Measurements from ENCODE around the gene NR3C1.

GRCh38 chr5:143271431-143271830 is 132.1 kb downstream of the NR3C1 start:
- TF ChIP-seq CTCF (IDR thresholded peaks at IDR 0.05 in 2 of 3, conservative IDR thresholded peaks at IDR 0.05 in 1 of 3; ENCODE audit: borderline replicate concordance in 1 of 3, insufficient read depth in 1 of 3, low read depth in 2 of 3, low read length in 2 of 3) = no peak
- no peak for TF ChIP-seq EZH2phosphoT487 (IDR thresholded peaks at IDR 0.05; ENCODE audit: borderline replicate concordance)
- no peak for TF ChIP-seq POLR2AphosphoS5 (IDR thresholded peaks at IDR 0.05; ENCODE audit: low read depth, low read length)
- TF ChIP-seq EGR1 (IDR thresholded peaks at IDR 0.05; ENCODE audit: low read depth) = no peak
- no peak for TF ChIP-seq RAD21 (IDR thresholded peaks at IDR 0.05; ENCODE audit: low read depth)
- no peak for TF ChIP-seq POLR2A (IDR thresholded peaks at IDR 0.05; ENCODE audit: borderline replicate concordance, extremely low read depth, insufficient read depth, insufficient read length)

Measured in HCT116 (cell line).